Gastroesophageal sphincter (tissue), 4 donors: Measurements from ENCODE around the gene PRDM5. TPM values are rescaled to one million over a fixed set of nuclear protein-coding genes. Genes with fewer than 3 reads are reported as not detected.

ENCODE experiments used
- ATAC-seq: fragments of 150-250 bp; one replicate; pipeline ENCODE4 v1.9.1; 2016; ENCODE audit warnings: mild to moderate bottlenecking, moderate library complexity
- H3K27ac ChIP-seq, 4 donors: fragments of 200-600 bp; sonication (generic) in 3 of 4; 1 replicate in 3 of 4; 2 replicates in 1 of 4; pipeline ENCODE4 v1.5.1; 2016 to 2019
- H3K27me3 ChIP-seq: fragments of 200-600 bp; sonication (generic); one replicate; pipeline ENCODE4 v1.5.1; 2019
- H3K36me3 ChIP-seq, 2 donors: fragments of 200-600 bp; sonication (generic); one replicate each; pipeline ENCODE4 v1.5.1; 2019; ENCODE audit warnings: control low read depth in 1 of 2
- H3K4me1 ChIP-seq, 3 donors: fragments of 200-600 bp; sonication (generic); 1 replicate in 2 of 3; 2 replicates in 1 of 3; pipeline ENCODE4 v1.5.1; 2016 to 2019; ENCODE audit warnings: control low read depth in 2 of 3
- H3K4me3 ChIP-seq, 2 donors: fragments of 200-600 bp; sonication (generic); one replicate each; pipeline ENCODE4 v1.5.1; 2019; ENCODE audit warnings: mild to moderate bottlenecking in 1 of 2, moderate library complexity in 1 of 2
- H3K9me3 ChIP-seq, 3 donors: fragments of 200-600 bp; sonication (generic); one replicate each; pipeline ENCODE4 v1.5.1; 2017 to 2019; ENCODE audit warnings: control low read depth in 2 of 3
- EP300 ChIP-seq: sonication (generic); formaldehyde crosslinking; IDR thresholded peaks from one replicate; pipeline ENCODE4 v1.6.1; 2017; ENCODE audit warnings: antibody characterized with exemption, mild to moderate bottlenecking
- POLR2A ChIP-seq, 2 donors: fragments of 450-650 bp; IDR thresholded peaks; one replicate each; pipeline ENCODE4 v1.6.1; 2017; ENCODE audit warnings: antibody characterized with exemption in 2 of 2, mild to moderate bottlenecking in 2 of 2, moderate library complexity in 1 of 2
- POLR2AphosphoS5 ChIP-seq: sonication (generic); formaldehyde crosslinking; IDR thresholded peaks from one replicate; pipeline ENCODE4 v1.6.1; 2017; ENCODE audit warnings: antibody characterized with exemption
- WGBS, 2 donors: methylation state at CpG; one replicate each; pipeline ENCODE4 v1.1.5; 2018; ENCODE audit warnings: low coverage in 1 of 2; 5-methylcytosine and 5-hydroxymethylcytosine counted together
- total RNA-seq, 4 donors: library from RNA; depleted of rRNA; stranded (reverse); fragments of >200 nt; gene quantifications; one replicate each; pipeline ENCODE4 v1.1.0, GENCODE V29; 2016
- TF ChIP-seq, protein P1 (sequence below), 4 experiments: fragments of 200-600 bp in 2 of 4; fragments of 450-650 bp in 2 of 4; sonication (generic) in 1 of 4; IDR thresholded peaks; one replicate each; pipeline ENCODE4 v1.5.1; 2017 to 2019; ENCODE audit warnings: antibody characterized with exemption in 4 of 4, mild to moderate bottlenecking in 2 of 4, moderate library complexity in 2 of 4

The PRDM5 gene
- total RNA-seq, 4 donors from 2014 or later, result 10.6 to 33.9 (median 18.9) TPM

DNA sequence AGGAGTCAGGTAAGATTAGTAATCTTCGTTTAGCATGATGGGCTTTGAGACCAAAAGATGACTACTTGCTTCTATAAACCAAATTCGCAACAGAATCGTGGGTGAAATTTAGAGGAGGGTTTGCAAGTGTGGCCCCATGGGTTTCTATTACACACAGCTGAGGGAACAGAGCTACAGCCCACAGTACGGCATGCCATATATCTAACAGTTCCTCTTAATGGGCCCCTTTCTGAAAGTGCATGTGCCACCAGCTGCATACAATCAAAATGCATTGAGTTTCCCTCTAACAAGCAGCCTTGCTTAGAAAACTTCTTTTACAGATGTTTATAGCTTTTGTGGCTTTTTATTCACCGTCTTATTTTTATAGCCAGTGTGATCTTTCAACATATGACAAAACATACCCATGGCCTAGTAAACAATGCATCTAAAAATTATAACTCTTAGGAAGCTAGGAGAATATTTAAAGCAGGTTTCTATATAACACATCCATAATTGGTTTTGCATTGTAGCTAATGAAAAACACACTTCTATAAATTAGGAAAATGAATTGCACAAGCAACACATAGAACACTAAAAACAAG, 202.1 kb downstream of the PRDM5 start:
- no peaks in the 10 kb centered on the region for H3K36me3 ChIP-seq
- H3K9me3 ChIP-seq, result no peaks in the 10 kb centered on the region
- WGBS, 2 donors, result 87 to 94% methylated on average over 5 of the region's 5 CpGs
- H3K4me3 ChIP-seq, result no peak overlapping the region
- H3K27ac ChIP-seq, result no peak overlapping the region
- no peak for TF ChIP-seq POLR2A (IDR thresholded peaks at IDR 0.05)
- TF ChIP-seq, protein P1, sequence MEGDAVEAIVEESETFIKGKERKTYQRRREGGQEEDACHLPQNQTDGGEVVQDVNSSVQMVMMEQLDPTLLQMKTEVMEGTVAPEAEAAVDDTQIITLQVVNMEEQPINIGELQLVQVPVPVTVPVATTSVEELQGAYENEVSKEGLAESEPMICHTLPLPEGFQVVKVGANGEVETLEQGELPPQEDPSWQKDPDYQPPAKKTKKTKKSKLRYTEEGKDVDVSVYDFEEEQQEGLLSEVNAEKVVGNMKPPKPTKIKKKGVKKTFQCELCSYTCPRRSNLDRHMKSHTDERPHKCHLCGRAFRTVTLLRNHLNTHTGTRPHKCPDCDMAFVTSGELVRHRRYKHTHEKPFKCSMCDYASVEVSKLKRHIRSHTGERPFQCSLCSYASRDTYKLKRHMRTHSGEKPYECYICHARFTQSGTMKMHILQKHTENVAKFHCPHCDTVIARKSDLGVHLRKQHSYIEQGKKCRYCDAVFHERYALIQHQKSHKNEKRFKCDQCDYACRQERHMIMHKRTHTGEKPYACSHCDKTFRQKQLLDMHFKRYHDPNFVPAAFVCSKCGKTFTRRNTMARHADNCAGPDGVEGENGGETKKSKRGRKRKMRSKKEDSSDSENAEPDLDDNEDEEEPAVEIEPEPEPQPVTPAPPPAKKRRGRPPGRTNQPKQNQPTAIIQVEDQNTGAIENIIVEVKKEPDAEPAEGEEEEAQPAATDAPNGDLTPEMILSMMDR (IDR thresholded peaks at IDR 0.05), result no peak
- TF ChIP-seq EP300, result no peak
- TF ChIP-seq POLR2AphosphoS5, result no peak
- ATAC-seq, result no peak
- H3K27me3 ChIP-seq, result no peaks in the 10 kb centered on the region
- H3K4me1 ChIP-seq, result no peaks in the 10 kb centered on the region

DNA sequence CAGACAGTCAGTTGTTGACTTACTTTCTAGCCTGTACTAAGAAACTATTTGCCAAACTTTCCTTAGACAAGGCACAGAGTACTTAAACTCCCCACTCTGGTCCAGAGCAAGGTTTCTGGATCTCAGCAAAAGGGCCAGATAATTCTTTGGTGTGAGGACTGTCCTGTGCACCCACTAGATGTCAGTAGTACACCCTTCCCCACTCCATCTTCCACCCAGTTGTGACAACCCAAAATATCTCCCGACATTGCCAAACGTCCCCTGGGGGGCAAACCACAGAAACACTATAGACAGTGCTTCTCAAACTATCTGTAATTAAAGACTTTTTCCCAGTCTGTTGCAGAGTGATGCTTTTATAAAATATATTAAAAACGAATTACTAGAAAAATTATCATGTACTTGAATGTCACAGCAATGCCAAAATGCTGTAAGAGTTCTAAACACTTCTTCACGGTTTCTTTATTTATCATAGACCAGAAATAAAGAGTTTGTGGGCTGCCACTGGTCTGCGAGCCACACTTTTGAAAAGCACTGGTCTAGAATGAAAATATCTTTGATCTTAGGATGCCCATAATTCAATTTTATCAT, 203.5 kb downstream of the PRDM5 start:
- Histone ChIP-seq H3K27ac (no peak overlapping the region), H3K36me3 (no peaks in the 10 kb centered on the region), H3K9me3 (no peaks in the 10 kb centered on the region), H3K4me1 (no peaks in the 10 kb centered on the region), H3K4me3 (no peak overlapping the region), H3K27me3 (no peaks in the 10 kb centered on the region)
- ATAC-seq, result peak; percentile 68
- TF ChIP-seq, protein P1 (IDR thresholded peaks at IDR 0.05), result peak in 3 of 4 experiments; percentile 9 to 55 (median 38)
- TF ChIP-seq POLR2A (IDR thresholded peaks at IDR 0.05), result no peak
- WGBS, 2 donors, result 13 to 34% methylated on average over 3 to 5 of the region's 5 CpGs

DNA sequence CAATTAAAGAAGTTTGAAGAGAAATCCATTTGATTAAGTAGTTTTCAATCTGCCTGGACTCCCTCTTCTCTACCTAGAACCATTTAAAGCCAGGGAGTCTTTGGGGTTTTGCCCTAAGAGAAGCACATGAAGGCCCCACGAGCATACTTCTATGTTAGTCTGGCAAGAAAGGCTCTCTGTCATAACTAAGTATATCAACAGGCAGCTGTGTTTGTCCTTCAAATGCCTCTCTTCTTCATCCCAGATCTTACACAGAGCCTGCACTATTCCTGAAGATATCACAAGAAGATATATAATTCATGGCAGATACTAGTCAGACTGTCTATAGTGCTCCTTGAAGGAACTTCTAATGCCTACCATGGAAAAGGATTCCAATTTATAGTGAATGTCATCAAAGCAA, 206.2 kb downstream of the PRDM5 start:
- no peaks in the 10 kb centered on the region for H3K9me3 ChIP-seq
- TF ChIP-seq POLR2A (IDR thresholded peaks at IDR 0.05) (no peak), EP300 (no peak), POLR2AphosphoS5 (no peak)
- TF ChIP-seq, protein P1 (IDR thresholded peaks at IDR 0.05), result no peak
- no peak overlapping the region for H3K27ac ChIP-seq
- no peaks in the 10 kb centered on the region for H3K36me3 ChIP-seq
- H3K27me3 ChIP-seq, result no peaks in the 10 kb centered on the region
- no peak for ATAC-seq
- H3K4me3 ChIP-seq, result no peak overlapping the region
- H3K4me1 ChIP-seq, result no peaks in the 10 kb centered on the region
- 60 to 83% methylated on average over 1 of the region's 1 CpG for WGBS, 2 donors

DNA sequence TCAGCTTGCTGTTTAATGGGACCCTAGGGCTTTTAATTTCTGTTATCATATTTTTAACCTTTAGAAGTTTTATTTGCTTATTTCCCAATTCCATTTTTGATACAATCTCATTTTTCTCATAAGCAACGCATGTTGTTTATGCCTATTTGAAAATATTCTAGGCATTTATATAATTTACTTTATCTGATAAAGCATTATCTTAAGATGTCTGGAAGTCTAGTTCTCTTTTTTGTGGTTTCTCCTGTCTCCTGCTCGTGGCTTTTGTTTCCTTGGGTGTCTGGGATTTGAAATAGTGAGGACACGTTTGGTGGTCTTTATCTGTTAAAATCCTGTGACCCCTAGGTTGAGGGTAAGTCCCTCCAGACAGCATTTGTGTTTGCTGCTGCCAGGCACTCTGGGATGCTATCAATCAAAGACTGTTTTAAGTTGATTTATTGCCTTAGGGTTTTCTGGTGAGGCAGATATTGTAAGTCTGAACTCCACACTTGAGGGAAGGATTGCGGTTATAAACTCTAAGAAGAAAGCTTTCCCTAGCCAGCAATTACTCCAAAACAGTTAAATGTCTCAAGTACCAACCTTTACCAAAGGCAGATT, 208.0 kb downstream of the PRDM5 start:
- H3K9me3 ChIP-seq, result no peaks in the 10 kb centered on the region
- no peaks in the 10 kb centered on the region for H3K36me3 ChIP-seq
- no peaks in the 10 kb centered on the region for H3K27me3 ChIP-seq
- H3K4me1 ChIP-seq, result no peaks in the 10 kb centered on the region
- 74 to 90% methylated on average over 2 to 4 of the region's 4 CpGs for WGBS, 2 donors
- no peak for ATAC-seq
- no peak overlapping the region for H3K27ac ChIP-seq
- TF ChIP-seq POLR2AphosphoS5 (no peak), POLR2A (IDR thresholded peaks at IDR 0.05) (no peak), EP300 (no peak)
- TF ChIP-seq, protein P1 (IDR thresholded peaks at IDR 0.05), result no peak
- H3K4me3 ChIP-seq, result no peak overlapping the region

DNA sequence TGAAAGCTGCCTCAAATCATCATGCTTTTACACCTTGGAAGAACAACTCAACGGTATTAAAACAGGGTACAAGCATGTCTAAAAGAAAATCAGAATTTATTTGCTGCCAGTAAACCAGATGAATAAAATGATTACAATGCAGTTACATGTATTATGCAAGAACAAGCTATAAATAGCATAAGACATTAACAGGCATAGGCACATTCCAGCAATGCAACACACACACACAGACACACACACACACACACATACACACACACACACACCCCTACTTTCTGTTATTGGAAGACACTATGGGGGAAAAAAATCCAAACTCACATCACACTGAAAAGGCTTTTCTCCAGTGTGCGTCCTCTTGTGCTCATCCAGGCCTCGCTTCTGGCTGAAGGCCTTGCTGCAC, 212.5 kb downstream of the PRDM5 start:
- Histone ChIP-seq H3K27ac (no peak overlapping the region), H3K36me3 (no peaks in the 10 kb centered on the region), H3K4me3 (no peak overlapping the region), H3K9me3 (peaks cover 0 to 7% (median 0%) of the 10 kb centered on the region in 3 donors), H3K4me1 (no peaks in the 10 kb centered on the region), H3K27me3 (no peaks in the 10 kb centered on the region)
- 50 to 76% methylated on average over 2 to 3 of the region's 3 CpGs for WGBS, 2 donors
- no peak for TF ChIP-seq POLR2AphosphoS5
- no peak for ATAC-seq
